ENCODE results near the gene SLC35G2.
"Not testable (repeated sequence)": the region's sequence is repeated elsewhere in the genome, so short reads cannot be mapped to it uniquely, and the experiment has no call there.

SLC35G2 gene

GRCh38 chr3:136856665-136857064, 37.7 kb downstream of the SLC35G2 start:
- Histone ChIP-seq H3K27me3 (no peaks in the 10 kb centered on the region), H3K4me3 (no peak overlapping the region), H3K4me1 (peaks cover 13% of the 10 kb centered on the region), H3K36me3 (peaks cover 34% of the 10 kb centered on the region), H3K9me3 (peaks cover 33% of the 10 kb centered on the region), H4K20me1 (no peaks in the 10 kb centered on the region), H3K27ac (no peak overlapping the region), H3K4me2 (no peak overlapping the region), H3K9ac (no peak overlapping the region)
- no peak for TF ChIP-seq Cebpa-rat (IDR thresholded peaks at IDR 0.05)

GRCh38 chr3:136858381-136858780, 39.5 kb downstream of the SLC35G2 start:
- Histone ChIP-seq H3K36me3 (peaks cover 34% of the 10 kb centered on the region), H3K4me1 (peaks cover 16% of the 10 kb centered on the region), H3K9ac (no peak overlapping the region), H3K9me3 (peaks cover 33% of the 10 kb centered on the region), H3K4me2 (no peak overlapping the region), H4K20me1 (peaks cover 4% of the 10 kb centered on the region; the same call in 1 of the 2 replicates), H3K27ac (no peak overlapping the region), H3K27me3 (no peaks in the 10 kb centered on the region), H3K4me3 (no peak overlapping the region)
- no peak for TF ChIP-seq Cebpa-rat (IDR thresholded peaks at IDR 0.05)

- Histone ChIP-seq H4K20me1 (peaks cover 14% of the 10 kb centered on the region; the same call in 1 of the 2 replicates), H3K4me3 (peak overlapping the region; percentile 90), H3K27ac (no peak overlapping the region), H3K27me3 (no peaks in the 10 kb centered on the region), H3K4me1 (peaks cover 21% of the 10 kb centered on the region), H3K4me2 (peak overlapping the region; percentile 85), H3K9me3 (peaks cover 27% of the 10 kb centered on the region), H3K36me3 (peaks cover 22% of the 10 kb centered on the region), H3K9ac (peak overlapping the region; percentile 91; the same call in 1 of the 2 replicates)
- TF ChIP-seq Cebpa-rat (IDR thresholded peaks at IDR 0.05) = no peak
Measured at GRCh38 chr3:136860541-136860940, 41.6 kb downstream of the SLC35G2 start.

- Histone ChIP-seq H3K36me3 (peaks cover 11% of the 10 kb centered on the region), H3K27me3 (no peaks in the 10 kb centered on the region), H3K9ac (peak within 1 kb of the TSS; percentile 91), H3K27ac (peak within 1 kb of the TSS; percentile 92), H3K4me3 (peak within 1 kb of the TSS; percentile 90), H3K9me3 (peaks cover 15% of the 10 kb centered on the region), H3K4me1 (peaks cover 21% of the 10 kb centered on the region), H3K4me2 (peak within 1 kb of the TSS; percentile 85), H4K20me1 (peaks cover 27% of the 10 kb centered on the region)
- TF ChIP-seq Cebpa-rat (IDR thresholded peaks at IDR 0.05) = no peak
Measured at GRCh38 chr3:136861890-136862616, 43.1 kb downstream of the SLC35G2 start, which contains the start of gene NCK1. Gene NCK1 (plus strand): TSS chr3:136862208. CDS start chr3:136928002, 65,794 bp downstream.

GRCh38 chr3:136862617-136863322, 43.8 kb downstream of the SLC35G2 start:
- no peak for TF ChIP-seq Cebpa-rat (IDR thresholded peaks at IDR 0.05)
- Histone ChIP-seq H3K4me1 (peaks cover 21% of the 10 kb centered on the region), H4K20me1 (peaks cover 33% of the 10 kb centered on the region), H3K4me3 (peak overlapping the region; percentile 90), H3K27me3 (no peaks in the 10 kb centered on the region), H3K9ac (peak overlapping the region; percentile 91), H3K27ac (peak overlapping the region; percentile 92), H3K36me3 (peaks cover 15% of the 10 kb centered on the region), H3K4me2 (peak overlapping the region; percentile 85), H3K9me3 (peaks cover 11% of the 10 kb centered on the region)

GRCh38 chr3:136869282-136869681, 50.4 kb downstream of the SLC35G2 start:
- peaks cover 66% of the 10 kb centered on the region for H3K9me3 ChIP-seq
- H3K27me3 ChIP-seq = no peaks in the 10 kb centered on the region
- H3K4me2 ChIP-seq = no peak overlapping the region
- TF ChIP-seq Cebpa-rat (IDR thresholded peaks at IDR 0.05) = no peak
- no peak overlapping the region for H3K9ac ChIP-seq
- H3K4me3 ChIP-seq = no peak overlapping the region
- peaks cover 69% of the 10 kb centered on the region for H3K36me3 ChIP-seq
- no peak overlapping the region for H3K27ac ChIP-seq
- no peaks in the 10 kb centered on the region for H3K4me1 ChIP-seq
- peaks cover 76% of the 10 kb centered on the region for H4K20me1 ChIP-seq

- H3K4me3 ChIP-seq, H3K27ac ChIP-seq, H3K9ac ChIP-seq, H3K4me1 ChIP-seq, H3K4me2 ChIP-seq, H3K27me3 ChIP-seq: not testable (repeated sequence)
- peaks cover 64% of the 10 kb centered on the region for H4K20me1 ChIP-seq
- H3K9me3 ChIP-seq = peaks cover 78% of the 10 kb centered on the region
- H3K36me3 ChIP-seq = peaks cover 76% of the 10 kb centered on the region
Measured at GRCh38 chr3:136872258-136872657, 53.3 kb downstream of the SLC35G2 start.

- H3K4me2 ChIP-seq, H3K27me3 ChIP-seq, H3K9ac ChIP-seq, H3K27ac ChIP-seq, H3K4me3 ChIP-seq: not testable (repeated sequence)
- peaks cover 18% of the 10 kb centered on the region for H3K4me1 ChIP-seq
- peaks cover 42% of the 10 kb centered on the region for H3K9me3 ChIP-seq
- peaks cover 47% of the 10 kb centered on the region for H4K20me1 ChIP-seq
- H3K36me3 ChIP-seq = peaks cover 13% of the 10 kb centered on the region
Measured at GRCh38 chr3:136879510-136879909, 60.6 kb downstream of the SLC35G2 start.

- H3K4me3 ChIP-seq = no peak overlapping the region
- no peaks in the 10 kb centered on the region for H3K27me3 ChIP-seq
- peaks cover 29% of the 10 kb centered on the region for H3K9me3 ChIP-seq
- TF ChIP-seq Cebpa-rat (IDR thresholded peaks at IDR 0.05) = no peak
- H3K27ac ChIP-seq = no peak overlapping the region
- peaks cover 7% of the 10 kb centered on the region for H3K36me3 ChIP-seq
- no peak overlapping the region for H3K9ac ChIP-seq
- peaks cover 77% of the 10 kb centered on the region for H4K20me1 ChIP-seq
- H3K4me1 ChIP-seq = peaks cover 35% of the 10 kb centered on the region
- H3K4me2 ChIP-seq = no peak overlapping the region
Measured at GRCh38 chr3:136882571-136882970, 63.6 kb downstream of the SLC35G2 start.
